Esophagus muscularis mucosa (tissue), 4 donors: ENCODE results near the gene ARPC1B. TPM values are rescaled to one million over a fixed set of nuclear protein-coding genes. Genes with fewer than 3 reads are reported as not detected.

Experiments used
- DNase-seq: peaks from one replicate; pipeline ENCODE4 v3.0.0-alpha.2; 2017; ENCODE audit errors: extremely low spot score
- H3K27ac ChIP-seq, 4 donors: fragments of 200-600 bp; sonication (generic); replicated peaks in 1 of 4; 1 replicate in 3 of 4; 2 replicates in 1 of 4; pipeline ENCODE4 v1.5.1; 2016 to 2019; ENCODE audit warnings: mild to moderate bottlenecking in 1 of 4
- H3K27me3 ChIP-seq, 4 donors: fragments of 200-600 bp; sonication (generic); one replicate each; pipeline versions ENCODE4 v1.5.1 to v1.6.0; 2016 to 2019
- H3K36me3 ChIP-seq, 4 donors: fragments of 200-600 bp; sonication (generic); one replicate each; pipeline ENCODE4 v1.5.1; 2016 to 2019
- H3K4me1 ChIP-seq, 4 donors: fragments of 200-600 bp; sonication (generic); one replicate each; pipeline ENCODE4 v1.5.1; 2016 to 2019
- H3K4me3 ChIP-seq, 4 donors: fragments of 200-600 bp; sonication (generic); 1 replicate in 2 of 4; 2 replicates in 2 of 4; pipeline ENCODE4 v1.5.1; 2016 to 2019; ENCODE audit warnings: mild to moderate bottlenecking in 4 of 4, moderate library complexity in 1 of 4
- H3K9me3 ChIP-seq, 4 donors: fragments of 200-600 bp; sonication (generic); 1 replicate in 3 of 4; 2 replicates in 1 of 4; pipeline ENCODE4 v1.5.1; 2016 to 2019
- CTCF ChIP-seq, 3 experiments: fragments of 200-600 bp in 2 of 3; fragments of 450-650 bp in 1 of 3; sonication (generic) in 2 of 3; IDR thresholded peaks; one replicate each; pipeline ENCODE4 v1.5.1; 2017 to 2019; ENCODE audit warnings: antibody characterized with exemption in 3 of 3, mild to moderate bottlenecking in 2 of 3, moderate library complexity in 1 of 3
- EP300 ChIP-seq: sonication (generic); formaldehyde crosslinking; IDR thresholded peaks from one replicate; pipeline ENCODE4 v1.6.1; 2017; ENCODE audit warnings: antibody characterized with exemption
- POLR2A ChIP-seq: fragments of 450-650 bp; IDR thresholded peaks from one replicate; pipeline ENCODE4 v1.6.1; 2017; ENCODE audit warnings: antibody characterized with exemption, moderate library complexity, mild to moderate bottlenecking, low read depth
- POLR2AphosphoS5 ChIP-seq, 2 donors: sonication (generic); formaldehyde crosslinking; IDR thresholded peaks; one replicate each; pipeline ENCODE4 v1.6.1; 2017; ENCODE audit warnings: antibody characterized with exemption in 2 of 2
- WGBS: methylation state at CpG from one replicate; pipeline ENCODE4 v1.1.5; 2018; 5-methylcytosine and 5-hydroxymethylcytosine counted together
- intact Hi-C: fragments of 100-400 bp; cut with DNase I; formaldehyde crosslinking; loops from one replicate; pipeline ENCODE4 v1.15.1; 2023
- total RNA-seq, 4 donors: library from RNA; depleted of rRNA; stranded (reverse); fragments of >200 nt; gene quantifications; one replicate each; pipeline versions ENCODE4 v1.1.0 to v1.2.1, GENCODE V29; 2016

Gene ARPC1B
- total RNA-seq, 4 donors from 2014 or later = 101 to 153 (median 134) TPM

DNA sequence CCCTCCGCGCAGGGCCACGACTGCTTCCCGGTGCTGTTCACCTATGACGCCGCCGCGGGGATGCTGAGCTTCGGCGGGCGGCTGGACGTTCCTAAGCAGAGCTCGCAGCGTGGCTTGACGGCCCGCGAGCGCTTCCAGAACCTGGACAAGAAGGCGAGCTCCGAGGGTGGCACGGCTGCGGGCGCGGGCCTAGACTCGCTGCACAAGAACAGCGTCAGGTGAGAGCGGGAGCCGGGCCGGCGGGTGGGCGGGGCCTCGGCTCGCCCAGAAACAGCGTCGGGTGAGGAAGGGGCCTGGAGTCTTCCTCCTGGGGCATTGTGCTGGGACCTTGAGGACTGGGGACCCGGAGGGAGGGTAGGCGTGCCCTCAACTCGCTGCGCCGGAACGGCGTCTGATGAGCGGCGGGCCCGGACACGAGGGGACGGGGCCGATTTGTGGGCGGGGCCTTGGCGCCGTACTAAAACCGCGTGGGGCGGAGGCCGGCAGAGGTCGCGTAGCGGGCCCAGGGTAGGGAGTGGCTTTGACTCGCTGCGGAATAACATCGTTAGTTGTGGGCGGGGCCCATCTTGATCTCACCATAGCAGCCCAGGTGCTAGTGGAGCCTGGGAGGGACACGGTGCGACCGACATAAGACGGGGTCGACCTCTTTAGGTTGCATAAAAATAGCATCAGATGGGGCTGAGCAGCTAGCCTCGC is 18.3 kb downstream of the ARPC1B start:
- H3K27ac ChIP-seq = peak overlapping the region; percentile 62 to 85 (median 72)
- no peaks in the 10 kb centered on the region for H3K9me3 ChIP-seq
- peaks cover 28 to 87% (median 80%) of the 10 kb centered on the region in 4 donors for H3K36me3 ChIP-seq
- TF ChIP-seq CTCF (IDR thresholded peaks at IDR 0.05) = no peak
- peak; percentile 18 for TF ChIP-seq POLR2A
- no peak for TF ChIP-seq EP300
- peak; percentile 61 to 81 for TF ChIP-seq POLR2AphosphoS5 (IDR thresholded peaks at IDR 0.05)
- peaks cover 21 to 27% (median 24%) of the 10 kb centered on the region in 4 donors for H3K4me1 ChIP-seq
- intact Hi-C loops = no loop called here
- H3K4me3 ChIP-seq = peak overlapping the region; percentile 53 to 77 (median 58)
- DNase-seq = peak; percentile 95
- no peaks in the 10 kb centered on the region for H3K27me3 ChIP-seq
- WGBS = 20% methylated on average over 27 of the region's 68 CpGs

GRCh38 chr7:99393355-99394187 is 19.0 kb downstream of the ARPC1B start:
- intact Hi-C loops = no loop called here
- DNase-seq = no peak

DNA sequence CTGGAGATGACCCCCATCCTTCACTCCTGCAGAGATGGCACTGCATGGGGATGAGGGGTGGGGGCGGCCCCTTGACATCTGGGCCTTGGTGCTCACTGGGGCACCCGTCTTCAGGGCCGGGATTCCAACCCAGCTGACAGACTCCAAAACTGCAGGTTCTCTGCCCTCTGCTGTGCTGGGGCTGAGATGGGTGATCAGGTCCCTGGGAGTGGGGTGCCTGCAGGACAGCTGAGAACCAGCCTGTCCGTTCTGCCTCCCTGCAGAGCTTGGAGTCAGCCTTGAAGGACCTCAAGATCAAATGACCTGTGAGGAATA is 19.6 kb downstream of the ARPC1B start:
- no peak for TF ChIP-seq EP300
- no peak for TF ChIP-seq POLR2A
- no peak for TF ChIP-seq POLR2AphosphoS5 (IDR thresholded peaks at IDR 0.05)
- no peak for TF ChIP-seq CTCF (IDR thresholded peaks at IDR 0.05)
- 90% methylated on average over 3 of the region's 4 CpGs for WGBS
- Histone ChIP-seq H3K4me3 (no peak overlapping the region), H3K4me1 (peaks cover 21 to 27% (median 24%) of the 10 kb centered on the region in 4 donors), H3K27me3 (no peaks in the 10 kb centered on the region), H3K9me3 (no peaks in the 10 kb centered on the region), H3K27ac (peak overlapping the region in 2 of 4 donors; percentile 81 to 85), H3K36me3 (peaks cover 29 to 87% (median 80%) of the 10 kb centered on the region in 4 donors)
- intact Hi-C loops = no loop called here
- no peak for DNase-seq

More at GRCh38 chr7:99393355-99394187, 19.0 kb downstream of the ARPC1B start:
- Histone ChIP-seq H3K9me3 (no peaks in the 10 kb centered on the region), H3K36me3 (peaks cover 26 to 87% (median 80%) of the 10 kb centered on the region in 4 donors), H3K4me1 (peaks cover 21 to 27% (median 24%) of the 10 kb centered on the region in 4 donors), H3K27ac (peak overlapping the region; percentile 62 to 85 (median 72)), H3K27me3 (no peaks in the 10 kb centered on the region), H3K4me3 (peak overlapping the region; percentile 53 to 77 (median 58))
- 37% methylated on average over 23 of the region's 30 CpGs for WGBS
- no peak for TF ChIP-seq CTCF (IDR thresholded peaks at IDR 0.05)
- no peak for TF ChIP-seq POLR2AphosphoS5 (IDR thresholded peaks at IDR 0.05)
- TF ChIP-seq POLR2A = no peak
- TF ChIP-seq EP300 = no peak

DNA sequence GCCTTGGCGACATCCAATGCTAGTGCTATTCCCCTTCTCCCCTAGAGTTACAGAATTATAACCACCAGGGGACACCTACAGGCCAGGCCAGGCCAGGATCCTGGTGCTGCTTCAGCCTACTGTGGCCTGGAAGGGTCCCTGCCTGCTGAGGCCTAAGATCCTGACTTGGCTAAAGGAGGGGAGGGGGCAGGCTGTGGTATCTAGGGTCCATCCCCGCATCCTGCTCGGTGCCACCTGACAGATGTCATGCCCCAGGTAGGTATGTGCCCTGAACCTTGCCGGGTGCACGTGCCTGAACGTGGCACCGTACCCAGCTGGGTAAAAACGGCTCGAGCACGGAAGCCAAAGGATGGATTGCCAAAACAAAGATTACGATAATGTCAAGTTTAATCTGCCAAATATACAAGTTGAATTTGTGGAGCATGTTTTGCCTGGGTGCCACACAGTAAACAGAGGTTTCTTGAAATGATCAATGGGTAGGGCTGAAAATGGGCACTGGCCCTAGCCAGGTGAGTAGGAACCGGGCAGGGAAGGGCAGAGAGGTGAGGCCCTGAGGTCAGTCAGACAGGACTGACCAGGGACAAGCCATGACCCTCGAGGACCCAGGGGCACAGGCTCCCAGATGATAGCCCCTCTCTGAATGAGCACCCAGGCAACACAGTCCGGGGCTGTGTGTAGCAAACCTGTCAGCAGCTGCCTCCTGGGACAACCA is 21.2 kb downstream of the ARPC1B start:
- 81% methylated on average over 13 of the region's 14 CpGs for WGBS
- intact Hi-C loops = no loop called here
- no peaks in the 10 kb centered on the region for H3K27me3 ChIP-seq
- TF ChIP-seq EP300 (no peak), POLR2AphosphoS5 (IDR thresholded peaks at IDR 0.05) (no peak), POLR2A (no peak), CTCF (IDR thresholded peaks at IDR 0.05) (no peak)
- peaks cover 43 to 87% (median 80%) of the 10 kb centered on the region in 4 donors for H3K36me3 ChIP-seq
- H3K9me3 ChIP-seq = no peaks in the 10 kb centered on the region
- no peak overlapping the region for H3K27ac ChIP-seq
- no peak overlapping the region for H3K4me3 ChIP-seq
- DNase-seq = no peak
- peaks cover 21 to 27% (median 24%) of the 10 kb centered on the region in 4 donors for H3K4me1 ChIP-seq
